HFFc6 (cell line): ENCODE measurements around the gene IGSF9. TPM values are rescaled to one million over a fixed set of nuclear protein-coding genes. Genes with fewer than 3 reads are reported as not detected.

Experiments used
- DNase-seq: peaks from one replicate; pipeline ENCODE4 v3.0.0-alpha.2; 2018
- H3K27ac Mint-ChIP-seq: 2 replicates; pipeline ENCODE4 v1.8.0; 2020; ENCODE audit warnings: mild to moderate bottlenecking, mixed read lengths
- H3K27me3 Mint-ChIP-seq: 2 replicates; pipeline ENCODE4 v1.8.0; 2021; ENCODE audit warnings: mild to moderate bottlenecking, moderate library complexity, mixed read lengths; ENCODE audit not compliant: insufficient read depth
- H3K36me3 Mint-ChIP-seq: 2 replicates; pipeline ENCODE4 v1.8.0; 2021; ENCODE audit warnings: low read depth, mixed read lengths
- H3K4me1 Mint-ChIP-seq: 2 replicates; pipeline ENCODE4 v1.8.0; 2020; ENCODE audit warnings: low read depth, mixed read lengths
- H3K4me3 Mint-ChIP-seq: 2 replicates; pipeline ENCODE4 v1.8.0; 2020; ENCODE audit warnings: mild to moderate bottlenecking, moderate library complexity, mixed read lengths
- H3K9me3 Mint-ChIP-seq: 2 replicates; pipeline ENCODE4 v1.8.0; 2020; ENCODE audit warnings: mild to moderate bottlenecking, mixed read lengths
- total RNA-seq, 6 experiments: library from RNA; stranded (reverse); fragmentation: NEBNext Ultra II Directional; extraction: Animal tissue kit (Norgen Biotek cat#: 25700); gene quantifications; 2 replicates in 1 of 6; 3 replicates in 5 of 6; pipeline ENCODE4 v1.2.3, GENCODE V29; 2021
- TF ChIP-seq, protein P1 (sequence below): fragments of 200-600 bp; sonication (generic); IDR thresholded peaks from 2 replicates; pipeline ENCODE4 v1.5.0; 2021; ENCODE audit warnings: antibody characterized with exemption, mild to moderate bottlenecking

IGSF9 gene
- total RNA-seq, 6 experiments from 2014 or later, result not detected

DNA sequence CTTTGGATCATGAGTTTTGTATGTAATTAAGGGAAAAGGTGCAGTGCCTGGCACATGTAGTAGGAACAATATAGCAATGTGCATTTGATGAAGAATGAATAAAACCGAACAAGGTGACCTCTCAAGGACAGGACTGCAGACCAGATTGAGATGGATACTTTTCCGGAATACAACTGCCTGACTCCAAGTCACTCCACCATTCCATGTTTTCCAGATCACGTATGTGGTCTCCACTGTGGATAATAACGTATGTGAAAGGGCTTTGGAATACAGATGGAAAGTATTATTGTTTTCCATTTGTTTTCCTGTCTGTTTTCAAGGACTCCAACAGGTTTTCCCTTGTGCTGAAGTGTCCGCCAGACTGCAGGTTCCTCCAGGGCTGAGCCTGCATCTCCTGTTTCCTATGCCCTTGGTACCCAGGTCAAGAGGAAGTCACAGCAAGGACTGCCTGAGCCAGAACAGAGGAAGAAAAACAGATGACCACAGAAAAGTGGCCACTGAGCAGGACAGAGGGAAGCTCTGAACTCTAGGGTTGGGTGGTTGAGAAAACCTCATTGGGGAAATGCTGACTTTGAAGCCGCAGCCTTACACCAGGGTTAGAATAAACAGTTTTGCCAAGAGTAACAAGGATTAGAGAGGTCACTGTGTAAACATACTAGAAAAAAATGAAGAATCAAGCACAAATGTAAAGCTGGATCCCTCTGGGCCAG lies 49.4 kb downstream of the IGSF9 start:
- DNase-seq, result no peak
- Mint-ChIP-seq H3K27me3 (no peaks in the 10 kb centered on the region), H3K27ac (no peak overlapping the region), H3K9me3 (no peaks in the 10 kb centered on the region), H3K4me1 (peaks cover 25% of the 10 kb centered on the region), H3K4me3 (no peak overlapping the region), H3K36me3 (no peaks in the 10 kb centered on the region)
- TF ChIP-seq, protein P1, sequence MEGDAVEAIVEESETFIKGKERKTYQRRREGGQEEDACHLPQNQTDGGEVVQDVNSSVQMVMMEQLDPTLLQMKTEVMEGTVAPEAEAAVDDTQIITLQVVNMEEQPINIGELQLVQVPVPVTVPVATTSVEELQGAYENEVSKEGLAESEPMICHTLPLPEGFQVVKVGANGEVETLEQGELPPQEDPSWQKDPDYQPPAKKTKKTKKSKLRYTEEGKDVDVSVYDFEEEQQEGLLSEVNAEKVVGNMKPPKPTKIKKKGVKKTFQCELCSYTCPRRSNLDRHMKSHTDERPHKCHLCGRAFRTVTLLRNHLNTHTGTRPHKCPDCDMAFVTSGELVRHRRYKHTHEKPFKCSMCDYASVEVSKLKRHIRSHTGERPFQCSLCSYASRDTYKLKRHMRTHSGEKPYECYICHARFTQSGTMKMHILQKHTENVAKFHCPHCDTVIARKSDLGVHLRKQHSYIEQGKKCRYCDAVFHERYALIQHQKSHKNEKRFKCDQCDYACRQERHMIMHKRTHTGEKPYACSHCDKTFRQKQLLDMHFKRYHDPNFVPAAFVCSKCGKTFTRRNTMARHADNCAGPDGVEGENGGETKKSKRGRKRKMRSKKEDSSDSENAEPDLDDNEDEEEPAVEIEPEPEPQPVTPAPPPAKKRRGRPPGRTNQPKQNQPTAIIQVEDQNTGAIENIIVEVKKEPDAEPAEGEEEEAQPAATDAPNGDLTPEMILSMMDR, result no peak

DNA sequence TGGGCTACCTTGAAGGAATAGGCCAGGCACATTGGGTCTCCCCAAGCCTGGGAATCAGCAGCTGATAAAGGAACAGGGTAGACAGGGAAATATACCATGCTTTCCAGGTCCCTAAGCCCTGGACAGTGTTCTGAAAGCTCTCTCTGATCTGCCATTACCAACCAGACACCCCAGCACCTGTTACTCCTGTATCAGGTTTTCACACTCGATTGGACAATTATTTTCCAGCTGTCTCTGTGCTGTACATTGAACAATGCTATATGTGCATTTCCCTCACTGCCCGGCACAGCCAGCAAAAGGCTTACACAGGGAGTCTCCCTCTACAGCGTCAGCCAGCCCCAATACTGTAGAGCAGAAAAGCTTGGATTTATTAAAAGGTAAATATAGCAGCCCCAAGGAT lies 50.1 kb downstream of the IGSF9 start:
- no peaks in the 10 kb centered on the region for H3K27me3 Mint-ChIP-seq
- no peak overlapping the region for H3K4me3 Mint-ChIP-seq
- TF ChIP-seq, protein P1, result no peak
- peaks cover 22% of the 10 kb centered on the region for H3K4me1 Mint-ChIP-seq
- DNase-seq, result no peak
- H3K27ac Mint-ChIP-seq, result no peak overlapping the region
- no peaks in the 10 kb centered on the region for H3K36me3 Mint-ChIP-seq
- no peaks in the 10 kb centered on the region for H3K9me3 Mint-ChIP-seq

DNA sequence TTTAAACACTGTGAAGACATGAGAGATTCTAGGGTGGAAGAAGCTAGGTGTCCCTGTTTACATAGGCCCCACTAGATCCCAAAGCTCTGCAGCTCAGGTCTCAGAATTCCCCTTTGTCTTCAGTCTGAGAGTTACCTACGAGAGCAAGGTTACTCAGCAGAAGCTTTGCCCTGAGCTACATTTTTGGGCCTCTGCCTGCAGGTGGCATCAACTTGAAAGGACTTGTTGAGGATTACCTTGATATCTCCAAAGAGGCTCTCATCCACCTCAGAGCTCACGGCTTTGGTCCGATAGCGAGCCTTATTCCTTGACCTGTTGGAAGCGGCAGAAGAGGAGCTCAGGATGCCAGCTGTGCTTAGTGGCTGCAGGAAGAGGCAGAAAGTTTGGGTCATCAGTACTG lies 52.5 kb downstream of the IGSF9 start:
- TF ChIP-seq, protein P1, result peak; percentile 25; the same call in 1 of the 2 replicates
- H3K4me3 Mint-ChIP-seq, result no peak overlapping the region
- peaks cover 42% of the 10 kb centered on the region for H3K4me1 Mint-ChIP-seq
- H3K27me3 Mint-ChIP-seq, result no peaks in the 10 kb centered on the region
- DNase-seq, result no peak
- H3K27ac Mint-ChIP-seq, result no peak overlapping the region
- 0 out of 2 replicates have a peak, but pooled peaks cover 3% of the 10 kb centered on the region for H3K36me3 Mint-ChIP-seq
- H3K9me3 Mint-ChIP-seq, result no peaks in the 10 kb centered on the region

DNA sequence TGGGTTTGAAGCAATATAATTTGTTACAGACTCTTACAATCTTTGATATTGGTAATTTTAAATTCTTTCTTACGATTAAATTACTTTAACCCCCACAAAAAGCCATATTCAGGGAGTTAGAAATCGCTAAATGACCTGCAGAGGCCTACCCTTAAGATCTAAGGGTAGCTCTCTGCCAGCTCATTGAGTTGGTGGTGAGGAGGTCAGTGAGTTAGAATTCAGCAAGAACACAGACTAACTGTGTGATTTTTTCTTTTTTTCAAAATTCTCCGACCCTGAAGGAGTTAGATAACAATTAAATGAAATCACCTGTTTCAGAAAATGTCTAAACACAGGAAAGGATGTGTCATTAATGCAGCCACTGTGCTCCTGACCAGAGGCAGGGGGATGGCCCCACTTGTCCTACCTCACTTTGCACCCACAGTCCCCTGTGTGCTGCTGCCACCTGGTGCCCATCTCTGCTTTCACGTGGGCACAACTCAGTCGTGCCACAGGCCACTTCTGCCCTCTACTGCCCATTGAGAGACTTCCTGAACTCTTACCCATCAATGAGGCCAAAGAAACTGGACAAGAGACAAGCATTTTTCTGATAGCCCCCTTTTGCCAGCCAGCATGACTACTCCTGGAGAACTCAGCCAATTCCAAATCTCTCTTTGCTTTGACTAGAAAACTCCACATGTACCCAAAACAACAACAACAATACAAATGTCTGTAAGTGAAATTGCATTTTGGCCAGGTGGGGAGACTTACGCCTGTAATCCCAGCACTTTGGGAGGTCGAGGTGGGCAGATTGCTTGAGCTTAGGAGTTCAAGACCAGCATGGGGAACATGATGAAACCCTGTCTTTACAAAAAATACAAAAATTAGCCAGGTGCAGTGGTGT lies 53.9 kb downstream of the IGSF9 start:
- H3K36me3 Mint-ChIP-seq, result 0 out of 2 replicates have a peak, but pooled peaks cover 4% of the 10 kb centered on the region
- peaks cover 38% of the 10 kb centered on the region for H3K4me1 Mint-ChIP-seq
- no peaks in the 10 kb centered on the region; the same call in 1 of the 2 replicates for H3K27me3 Mint-ChIP-seq
- peak overlapping the region; percentile 11; the same call in 1 of the 2 replicates for H3K4me3 Mint-ChIP-seq
- TF ChIP-seq, protein P1, result peak; percentile 100
- H3K27ac Mint-ChIP-seq, result peak overlapping the region; percentile 70
- peak; percentile 87 for DNase-seq
- H3K9me3 Mint-ChIP-seq, result no peaks in the 10 kb centered on the region

DNA sequence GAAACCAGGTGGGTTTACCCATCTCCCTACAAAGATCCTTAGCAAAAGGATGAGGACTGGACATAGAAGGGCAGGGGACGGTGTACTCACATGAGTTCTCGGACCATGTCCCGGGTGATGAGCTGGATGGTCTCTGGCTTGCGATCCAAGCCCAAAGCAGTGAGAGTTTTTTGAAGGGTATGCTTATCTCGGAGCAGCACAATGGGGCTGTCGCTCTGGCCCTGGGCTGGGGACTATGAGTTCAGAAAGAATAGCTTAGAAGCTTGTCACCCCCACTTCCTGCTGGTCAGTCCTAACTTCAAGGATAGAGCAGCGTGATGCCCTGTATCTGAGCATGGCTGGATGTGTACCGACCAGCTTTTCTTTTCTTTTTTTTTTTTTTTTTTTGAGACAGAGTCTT lies 55.0 kb downstream of the IGSF9 start:
- no peak for DNase-seq
- Mint-ChIP-seq H3K9me3 (no peaks in the 10 kb centered on the region), H3K36me3 (0 out of 2 replicates have a peak, but pooled peaks cover 4% of the 10 kb centered on the region), H3K4me3 (peak overlapping the region; percentile 61), H3K27me3 (peaks cover 2% of the 10 kb centered on the region; the same call in 1 of the 2 replicates), H3K4me1 (peaks cover 31% of the 10 kb centered on the region), H3K27ac (peak overlapping the region; percentile 87)
- TF ChIP-seq, protein P1, result no peak
